GM19351 (cell line): ENCODE results near the gene LAMP5.

ENCODE experiments used
- ATAC-seq: cut with Tn5 transposase; IDR thresholded peaks from one replicate; pipeline ENCODE4 v1.9.1; 2021; ENCODE audit warnings: mild to moderate bottlenecking, moderate library complexity; ENCODE audit not compliant: unreplicated experiment

Gene LAMP5

DNA sequence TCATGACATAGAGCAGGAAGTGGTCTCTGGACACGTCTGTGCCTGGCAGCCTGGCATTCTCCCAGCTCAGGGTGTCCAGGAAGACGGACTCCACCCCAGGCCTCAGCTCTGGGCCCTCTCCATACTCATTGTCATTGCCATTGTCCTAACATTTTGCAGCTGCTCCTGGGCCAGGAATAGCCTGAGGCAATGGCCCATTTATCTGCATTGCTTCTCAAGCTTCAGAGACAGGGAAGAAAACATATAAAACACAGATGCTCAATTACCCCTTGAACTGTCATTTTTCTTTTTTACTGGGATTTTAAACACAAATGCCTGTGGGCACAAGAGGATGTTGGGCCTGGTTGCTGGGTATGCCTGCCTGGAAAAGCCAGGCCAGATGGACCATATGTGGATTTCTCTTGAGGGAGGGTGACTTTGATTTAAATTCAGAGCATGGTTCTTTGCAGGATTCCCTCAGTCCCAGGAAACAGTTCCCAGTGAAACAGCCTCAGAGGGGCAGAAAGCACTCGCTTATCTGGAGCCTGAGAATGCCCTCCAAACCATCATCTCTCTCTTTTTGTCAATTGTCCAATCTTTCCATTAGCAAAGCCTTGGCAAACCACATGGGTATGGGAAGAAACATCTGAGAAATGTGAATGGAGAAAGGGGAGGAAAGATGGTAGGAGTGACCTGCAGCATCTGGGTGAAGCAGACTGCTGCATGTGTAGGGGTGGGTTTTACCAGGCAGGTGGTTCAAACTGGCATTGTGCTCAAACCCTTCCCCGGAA is 17.9 kb downstream of the LAMP5 start:
- no peak for ATAC-seq

DNA sequence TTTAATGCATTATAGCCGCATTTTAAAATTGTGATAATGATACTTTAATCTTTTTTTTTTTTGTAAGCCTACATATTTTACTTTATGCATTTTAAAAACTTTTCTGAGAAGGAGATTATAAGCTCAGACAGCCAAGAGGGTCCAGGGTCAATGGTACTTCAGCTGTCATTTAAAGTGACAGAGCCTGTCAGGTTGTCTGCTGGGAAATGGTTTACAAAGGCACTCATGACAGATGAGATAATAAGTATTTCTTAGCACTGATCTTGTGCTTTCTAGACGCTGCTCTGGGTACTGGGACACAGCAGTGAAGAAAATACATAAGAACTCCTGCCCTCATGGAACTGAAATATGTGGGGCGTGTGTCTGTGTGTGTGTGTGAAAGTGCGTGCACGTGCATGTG is 19.6 kb downstream of the LAMP5 start:
- no peak for ATAC-seq

DNA sequence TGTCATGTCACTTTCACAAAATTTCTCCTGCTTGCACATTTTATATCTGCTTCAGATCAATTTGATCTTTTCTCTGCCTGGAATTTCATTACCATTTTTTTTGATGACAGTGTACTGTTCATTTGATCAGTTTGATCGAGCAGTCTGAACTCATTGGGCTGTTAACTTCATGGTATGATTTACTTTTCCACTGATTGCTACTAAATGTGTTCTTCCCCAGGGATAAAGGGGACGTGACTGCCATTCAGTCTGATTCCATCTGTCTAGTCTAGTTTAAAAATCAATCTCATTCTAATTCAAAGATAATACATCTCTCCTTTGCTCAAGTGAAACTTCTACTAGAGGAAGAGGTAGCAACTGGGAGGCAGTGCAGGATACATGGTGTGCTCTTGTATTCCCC is 21.1 kb downstream of the LAMP5 start:
- ATAC-seq, result no peak

DNA sequence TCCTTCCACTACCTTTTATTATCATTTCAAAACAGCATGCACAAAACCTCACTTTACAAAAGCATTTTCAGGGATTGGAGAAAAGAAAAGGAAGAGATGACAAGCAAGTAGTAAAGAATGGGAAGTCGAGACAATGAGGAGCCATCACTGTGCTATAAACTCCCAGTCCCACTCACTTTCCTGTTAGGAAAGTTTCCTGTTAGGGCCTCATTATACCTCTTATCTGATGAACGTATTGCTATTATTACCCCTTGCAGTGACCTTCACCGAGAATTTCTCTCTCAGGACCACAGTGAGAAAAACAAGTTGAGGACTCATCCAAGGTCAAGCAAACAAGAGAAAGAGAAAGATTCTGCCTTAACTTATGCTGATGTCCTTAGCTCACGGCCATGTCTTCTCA is 28.8 kb downstream of the LAMP5 start:
- ATAC-seq, result no peak

DNA sequence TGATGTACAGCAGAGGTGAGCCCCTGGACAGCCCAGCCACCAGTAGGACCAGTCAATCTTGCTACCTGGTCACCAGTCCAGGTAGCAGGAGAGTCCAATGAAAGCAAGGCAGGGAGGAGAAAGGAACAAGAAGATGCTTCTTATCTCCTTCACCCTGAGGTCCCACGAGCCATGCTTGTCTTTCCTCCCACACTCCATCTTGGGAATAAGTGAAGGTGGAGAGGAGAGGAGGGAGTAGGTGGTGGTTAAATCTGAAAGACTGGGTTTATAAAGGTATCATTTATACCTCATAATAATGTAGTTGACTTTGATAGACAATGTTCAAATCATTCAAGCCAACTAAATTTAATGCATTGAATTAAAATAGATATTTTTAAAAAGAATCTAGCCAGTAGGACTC is 35.9 kb downstream of the LAMP5 start:
- no peak for ATAC-seq

DNA sequence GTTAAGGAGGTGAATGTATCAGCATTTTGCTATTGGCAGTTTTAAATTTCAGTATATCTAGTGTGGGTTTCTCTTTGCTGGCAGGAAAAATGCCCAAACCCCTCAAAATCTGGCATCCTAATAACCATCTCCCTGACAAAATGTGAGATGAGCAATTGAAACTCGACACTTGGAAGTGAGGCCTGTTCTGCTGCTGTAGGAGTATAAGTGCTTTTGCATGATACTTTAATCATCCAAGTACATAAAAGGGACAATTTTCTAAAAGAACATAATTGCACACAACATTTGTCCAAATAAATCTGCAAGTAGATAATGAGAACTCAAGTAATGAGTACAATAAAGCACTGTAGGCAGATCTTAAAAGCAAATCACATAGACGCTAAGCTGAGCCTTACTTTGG is 36.5 kb downstream of the LAMP5 start:
- no peak for ATAC-seq

DNA sequence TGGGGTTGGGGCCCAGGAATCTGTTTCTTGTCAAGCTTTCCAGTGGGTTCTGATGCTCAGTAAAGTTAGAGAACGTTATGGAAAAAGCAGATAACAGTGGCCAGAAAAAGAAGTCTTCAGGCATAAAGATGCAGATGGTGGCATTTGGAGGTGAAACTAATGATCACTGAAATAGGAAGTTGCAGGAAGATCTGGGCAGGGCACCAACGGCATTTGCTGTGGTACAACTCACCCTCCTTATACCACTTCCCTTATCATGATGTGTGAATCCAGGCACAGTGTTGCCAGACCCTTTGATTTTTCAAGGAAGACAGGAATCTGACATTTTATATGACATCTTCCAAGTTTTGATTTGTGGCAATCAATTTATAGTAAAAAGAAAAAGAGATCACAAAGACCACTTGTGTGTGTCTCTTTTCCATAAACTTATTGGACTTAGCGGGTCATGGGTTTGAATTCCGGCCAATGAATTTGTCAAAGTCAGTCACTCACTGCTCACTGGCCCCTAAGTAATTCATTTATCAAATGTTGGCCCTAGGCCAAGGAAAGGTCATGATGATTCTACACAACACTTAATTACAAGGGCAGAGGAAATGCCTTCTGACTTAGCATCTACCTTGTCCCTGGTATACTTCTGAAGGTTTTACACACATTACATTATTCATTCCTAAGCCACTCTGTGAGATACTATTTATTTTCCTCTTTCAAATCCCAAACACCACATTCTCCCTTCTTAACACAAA is 37.6 kb downstream of the LAMP5 start:
- ATAC-seq, result no peak

DNA sequence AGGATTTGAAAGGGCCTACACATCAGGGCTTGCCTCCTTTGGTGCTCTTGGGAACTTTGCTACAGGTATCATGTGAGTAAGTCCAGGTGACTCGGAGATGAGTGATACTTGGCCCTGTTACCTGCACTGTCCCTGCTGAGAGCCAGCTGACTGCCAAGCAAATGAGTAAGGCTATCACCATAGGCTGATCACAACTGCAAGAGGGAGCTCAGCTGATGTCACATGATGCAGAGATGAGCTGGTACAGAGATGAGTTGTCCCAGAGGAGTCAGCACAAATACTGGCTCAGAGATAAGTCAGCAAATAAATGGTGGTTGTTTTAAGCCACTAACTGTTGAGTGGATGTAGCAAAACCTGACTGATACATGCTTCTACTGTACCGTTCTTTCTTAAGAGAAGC is 41.4 kb downstream of the LAMP5 start:
- no peak for ATAC-seq

GRCh38 chr20:9557411-9557810 is 43.0 kb downstream of the LAMP5 start:
- no peak for ATAC-seq

GRCh38 chr20:9565910-9566550 is 51.6 kb downstream of the LAMP5 start:
- no peak for ATAC-seq

DNA sequence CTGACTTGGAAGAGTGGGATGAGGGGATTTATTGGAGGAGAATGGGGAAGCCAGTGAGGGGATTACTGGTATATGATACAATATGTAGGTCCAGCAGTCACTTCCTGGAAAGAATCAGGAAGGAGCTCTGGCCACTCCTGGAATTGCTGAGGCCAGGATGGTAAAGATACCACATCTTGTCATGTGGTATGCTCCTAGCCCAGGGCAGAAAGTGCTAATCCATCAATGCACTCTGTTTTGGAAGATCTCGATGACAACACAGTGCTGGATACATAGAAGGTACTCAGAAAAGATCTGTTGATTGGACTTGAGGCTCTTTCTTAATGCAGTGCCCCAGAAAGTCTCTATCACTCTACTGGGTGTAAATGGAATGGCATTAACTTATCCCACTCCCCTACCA is 52.6 kb downstream of the LAMP5 start:
- ATAC-seq, result no peak

DNA sequence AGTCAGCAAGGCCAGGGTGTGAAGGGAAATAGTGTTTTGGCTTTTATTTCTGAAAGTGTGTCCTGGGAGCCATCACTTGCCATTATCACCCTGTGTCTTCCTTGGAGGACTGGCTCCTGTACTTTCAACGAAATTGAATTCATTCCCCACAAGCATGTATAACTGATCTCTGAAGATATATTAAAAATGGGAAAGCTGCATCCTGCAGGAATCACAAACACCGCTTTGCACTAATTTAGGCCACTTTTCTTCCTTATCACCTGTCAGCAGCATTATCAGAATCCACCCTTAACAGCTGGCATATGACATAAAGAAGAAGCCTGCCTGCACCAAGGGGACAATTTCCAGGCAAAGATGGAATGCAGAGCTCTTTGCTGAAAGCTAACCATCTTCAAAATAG is 56.2 kb downstream of the LAMP5 start:
- no peak for ATAC-seq

DNA sequence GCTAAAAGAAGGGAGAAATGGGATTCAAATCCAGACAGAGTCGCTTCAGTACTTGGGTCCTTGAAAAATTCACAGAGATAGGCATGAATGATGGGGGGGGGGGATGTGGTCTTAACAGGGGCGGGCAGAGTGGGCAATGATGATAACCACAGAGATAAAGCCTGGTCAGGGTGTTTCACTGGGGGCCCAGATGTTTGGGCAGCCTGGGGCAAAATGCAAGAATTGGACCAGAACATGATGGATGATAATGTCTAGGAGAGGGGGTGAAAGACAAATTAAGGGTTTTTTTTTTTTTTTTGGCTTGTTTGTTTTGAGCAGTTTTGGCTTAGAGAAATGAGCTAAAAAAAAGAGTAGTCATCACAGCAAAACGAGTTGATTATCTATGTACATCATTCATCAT is 57.4 kb downstream of the LAMP5 start:
- ATAC-seq, result no peak

GRCh38 chr20:9572670-9573069 is 58.3 kb downstream of the LAMP5 start:
- no peak for ATAC-seq

GRCh38 chr20:9573335-9574151 is 59.2 kb downstream of the LAMP5 start:
- no peak for ATAC-seq

GRCh38 chr20:9574181-9574580 is 59.8 kb downstream of the LAMP5 start:
- no peak for ATAC-seq

DNA sequence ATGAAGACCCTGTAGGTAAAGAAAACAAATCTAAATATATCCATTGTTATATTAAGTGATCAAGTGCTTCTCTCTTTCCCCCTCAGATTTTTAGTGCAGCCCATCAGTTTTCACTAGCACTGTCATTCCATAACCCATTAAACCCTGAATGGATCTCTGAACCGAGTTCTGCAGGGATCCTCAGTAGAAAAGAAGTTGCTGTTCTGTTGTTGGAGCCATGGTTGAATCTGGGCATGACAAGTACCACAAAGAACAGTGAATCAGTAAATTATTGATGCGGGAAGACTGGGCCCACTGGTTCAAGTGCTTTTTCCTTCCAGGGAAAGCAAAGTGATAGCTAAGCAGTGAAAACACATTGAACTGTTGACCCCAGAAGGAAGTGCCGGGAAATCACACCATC is 60.4 kb downstream of the LAMP5 start:
- ATAC-seq, result no peak

GRCh38 chr20:9575836-9576235 is 61.4 kb downstream of the LAMP5 start:
- no peak for ATAC-seq

GRCh38 chr20:9576695-9577094 is 62.3 kb downstream of the LAMP5 start:
- ATAC-seq, result no peak

- ATAC-seq, result no peak
Measured at GRCh38 chr20:9577397-9577796, 63.0 kb downstream of the LAMP5 start.

GRCh38 chr20:9578594-9578993 is 64.2 kb downstream of the LAMP5 start:
- ATAC-seq, result no peak
